ENCODE measurements around the gene AUTS2.

The AUTS2 gene

DNA sequence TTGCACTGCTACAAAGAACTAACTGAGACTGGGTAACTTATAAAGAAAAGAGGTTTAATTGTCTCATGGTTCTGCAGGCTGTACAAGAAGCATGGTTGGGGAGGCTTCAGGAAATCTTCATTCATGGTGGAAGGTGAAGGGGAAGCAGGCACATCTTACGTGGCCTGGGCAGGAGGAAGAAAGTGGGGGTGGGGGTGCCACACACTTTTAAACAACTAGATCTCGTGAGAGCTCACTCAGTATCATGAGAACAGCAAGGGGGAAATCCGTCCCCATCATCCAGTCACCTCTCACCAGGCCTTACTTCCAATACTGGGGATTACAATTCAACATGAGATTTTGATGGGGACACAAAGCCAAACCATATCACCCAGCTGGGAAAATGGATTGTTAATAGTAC, 281.7 kb downstream of the AUTS2 start:
- no peak for DNase-seq (ENCODE audit: low read depth in 2 of 2, low spot score in 1 of 2)

GRCh38 chr7:69880840-69881239, 282.6 kb downstream of the AUTS2 start:
- DNase-seq (ENCODE audit: low read depth in 2 of 2, low spot score in 1 of 2), result no peak

- DNase-seq (ENCODE audit: low read depth in 2 of 2, low spot score in 1 of 2), result no peak
These were observed 284.0 kb downstream of the AUTS2 start for GRCh38 chr7:69882269-69882668.

DNA sequence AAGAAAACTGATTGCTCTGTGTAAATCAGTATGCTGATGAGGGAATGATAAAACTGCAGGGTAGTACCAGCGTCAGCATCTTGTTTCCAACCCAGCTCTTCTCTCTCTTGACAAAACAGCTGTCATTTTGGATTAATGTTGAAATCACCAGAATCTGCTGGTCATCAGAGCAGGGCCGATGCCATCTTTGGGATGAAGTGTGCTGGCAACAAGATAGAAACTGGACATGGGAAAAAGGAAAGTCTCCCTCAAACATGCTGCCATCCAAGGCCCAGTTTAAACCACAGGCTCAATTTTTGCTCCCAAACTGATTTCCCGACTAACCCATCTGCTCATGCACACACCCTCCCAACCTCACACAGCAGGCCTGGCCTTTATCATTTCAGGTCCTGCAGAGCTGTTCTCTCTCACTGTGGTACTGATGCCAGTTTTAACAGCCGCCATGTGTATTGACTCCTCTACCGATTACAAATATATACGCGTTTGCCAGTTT, 285.2 kb downstream of the AUTS2 start:
- DNase-seq (ENCODE audit: low read depth in 2 of 2, low spot score in 1 of 2), result no peak

- DNase-seq (ENCODE audit: low read depth in 2 of 2, low spot score in 1 of 2), result no peak
These were observed 287.2 kb downstream of the AUTS2 start for GRCh38 chr7:69885431-69885830.

- no peak for DNase-seq (ENCODE audit: low read depth in 2 of 2, low spot score in 1 of 2)
These were observed 291.2 kb downstream of the AUTS2 start for GRCh38 chr7:69889338-69889975.

GRCh38 chr7:69889976-69890351, 291.7 kb downstream of the AUTS2 start:
- no peak for DNase-seq (ENCODE audit: low read depth in 2 of 2, low spot score in 1 of 2)

DNA sequence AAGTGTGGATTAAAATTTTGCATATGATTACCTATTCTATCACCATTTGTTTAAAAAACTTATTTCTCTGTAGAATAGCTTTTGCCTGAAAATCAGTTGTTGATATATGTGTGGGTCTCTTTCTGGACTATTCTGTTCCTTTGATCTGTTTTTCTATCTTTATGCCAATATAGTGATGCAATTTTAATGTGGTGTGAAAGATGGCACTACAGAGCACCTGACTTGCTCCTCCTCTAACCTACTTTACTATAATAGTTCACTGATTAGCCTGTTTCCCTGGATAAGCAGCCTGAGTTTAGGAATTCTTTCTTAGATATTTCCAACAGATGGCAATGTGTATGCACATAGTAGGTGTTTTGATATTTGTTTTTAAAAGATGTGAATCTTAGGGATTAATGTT, 294.5 kb downstream of the AUTS2 start:
- no peak for DNase-seq (ENCODE audit: low read depth in 2 of 2, low spot score in 1 of 2)

DNA sequence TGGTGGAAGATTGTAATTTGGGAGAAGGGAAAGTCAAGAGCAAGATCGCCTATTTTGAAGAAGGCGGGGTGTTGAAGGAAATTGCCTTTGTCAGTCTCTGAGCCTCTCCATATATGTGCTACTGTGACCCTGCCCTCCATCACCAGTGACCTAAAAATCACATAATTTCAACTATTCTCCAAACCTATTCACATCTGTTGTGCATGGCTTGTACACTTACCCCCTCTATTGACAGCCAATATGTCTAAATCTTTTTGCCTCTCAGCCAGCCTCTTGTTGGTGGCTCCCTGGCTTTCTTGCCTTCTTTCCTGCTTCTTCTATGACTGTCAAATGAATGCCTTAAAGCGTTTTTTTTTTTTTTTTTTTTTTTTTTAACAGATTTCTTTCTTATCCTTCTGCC, 295.6 kb downstream of the AUTS2 start:
- no peak for DNase-seq (ENCODE audit: low read depth in 2 of 2, low spot score in 1 of 2)

DNA sequence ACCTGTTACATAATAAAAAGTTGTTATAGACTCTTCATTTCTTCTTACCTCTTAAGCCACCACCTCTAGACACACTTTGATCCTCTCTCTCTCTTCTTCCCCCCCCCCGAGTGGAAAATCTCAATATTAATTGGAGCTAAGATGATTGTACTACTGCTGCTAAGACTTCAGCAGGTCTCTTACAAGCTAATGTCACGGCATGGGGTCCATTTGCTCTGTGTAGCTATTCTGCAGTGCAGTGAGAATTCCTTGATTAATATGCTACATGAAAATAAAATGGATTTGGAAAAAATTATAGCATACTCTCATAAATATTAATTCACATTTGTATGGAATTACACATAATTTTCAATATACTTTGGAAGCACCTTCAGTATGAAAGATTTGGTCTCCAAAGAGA, 297.2 kb downstream of the AUTS2 start:
- DNase-seq (ENCODE audit: low read depth in 2 of 2, low spot score in 1 of 2), result no peak

GRCh38 chr7:69896121-69896520, 297.8 kb downstream of the AUTS2 start:
- DNase-seq (ENCODE audit: low read depth in 2 of 2, low spot score in 1 of 2), result no peak

GRCh38 chr7:69898189-69898588, 299.9 kb downstream of the AUTS2 start:
- DNase-seq (ENCODE audit: low read depth in 2 of 2, low spot score in 1 of 2), result no peak

DNA sequence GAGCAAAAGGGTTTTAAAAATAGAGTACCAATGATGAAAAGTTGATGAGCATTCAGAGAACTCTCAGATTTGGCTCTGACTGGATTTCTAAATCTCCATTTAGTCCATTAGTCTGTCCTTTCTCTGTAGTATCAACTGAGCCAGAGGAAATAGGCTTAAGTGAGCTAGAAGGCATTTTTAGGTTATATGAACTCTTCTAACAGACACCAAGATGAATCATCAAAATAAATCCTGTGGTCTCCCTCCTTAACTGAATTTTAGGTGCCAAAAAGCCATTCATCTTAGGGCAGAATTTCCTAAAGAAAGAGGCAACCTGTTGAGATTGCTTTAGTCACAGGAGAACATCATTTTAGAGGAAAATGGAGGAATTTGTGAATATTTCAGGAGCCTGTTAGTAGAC, 305.1 kb downstream of the AUTS2 start:
- no peak for DNase-seq (ENCODE audit: low read depth in 2 of 2, low spot score in 1 of 2)

DNA sequence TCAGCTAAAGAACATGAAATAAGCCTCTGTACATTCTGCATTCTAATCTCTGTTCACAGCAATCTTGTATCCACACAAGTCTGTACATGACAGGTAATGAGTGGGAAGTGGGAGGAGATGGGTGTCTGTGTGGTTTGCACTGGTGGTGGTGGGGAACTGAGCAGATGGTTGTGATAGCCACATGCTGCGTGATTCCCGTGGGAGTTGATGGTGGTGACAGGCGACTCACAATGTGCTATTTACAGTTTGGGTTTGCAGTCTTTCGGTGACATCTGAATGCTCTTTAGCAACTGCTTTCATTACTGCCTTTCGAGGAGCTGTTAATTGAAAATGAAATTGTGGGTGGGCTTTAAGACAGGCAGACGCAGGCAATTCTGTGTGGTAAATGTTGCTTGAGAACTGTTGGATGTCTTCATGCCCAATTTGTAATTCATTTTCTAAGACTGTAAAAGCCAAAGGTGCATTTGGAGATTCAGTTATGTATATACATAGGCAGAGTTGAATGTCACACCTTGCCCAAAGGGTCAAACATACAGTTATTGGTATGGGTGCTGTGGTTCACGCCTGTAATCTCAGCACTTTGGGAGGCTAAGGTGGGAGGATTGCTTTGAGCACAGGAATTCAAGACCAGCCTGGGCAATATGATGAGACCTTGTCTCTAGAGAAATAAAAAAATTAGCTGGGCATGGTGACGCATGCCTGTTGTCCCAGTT, 308.2 kb downstream of the AUTS2 start:
- no peak for DNase-seq (ENCODE audit: low read depth in 2 of 2, low spot score in 1 of 2)

DNA sequence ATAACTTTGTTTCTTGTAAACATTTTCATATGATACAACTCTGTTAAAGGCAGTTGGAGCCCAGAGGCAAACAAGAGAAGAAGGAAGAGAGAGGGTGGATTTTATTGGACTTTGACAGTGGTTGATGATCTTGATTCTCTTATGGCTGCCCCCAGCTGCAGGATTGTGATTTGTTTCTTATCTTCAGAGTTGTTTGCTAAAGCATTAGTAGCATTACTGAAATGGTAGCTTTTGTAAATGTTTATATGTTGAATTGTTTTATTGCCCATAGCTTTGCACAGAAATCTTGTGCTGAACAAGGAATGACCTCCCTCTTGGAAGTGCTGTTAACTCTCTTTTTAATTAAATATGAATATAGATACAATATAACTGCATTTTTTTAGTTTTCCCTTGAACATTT, 309.4 kb downstream of the AUTS2 start:
- no peak for DNase-seq (ENCODE audit: low read depth in 2 of 2, low spot score in 1 of 2)

DNA sequence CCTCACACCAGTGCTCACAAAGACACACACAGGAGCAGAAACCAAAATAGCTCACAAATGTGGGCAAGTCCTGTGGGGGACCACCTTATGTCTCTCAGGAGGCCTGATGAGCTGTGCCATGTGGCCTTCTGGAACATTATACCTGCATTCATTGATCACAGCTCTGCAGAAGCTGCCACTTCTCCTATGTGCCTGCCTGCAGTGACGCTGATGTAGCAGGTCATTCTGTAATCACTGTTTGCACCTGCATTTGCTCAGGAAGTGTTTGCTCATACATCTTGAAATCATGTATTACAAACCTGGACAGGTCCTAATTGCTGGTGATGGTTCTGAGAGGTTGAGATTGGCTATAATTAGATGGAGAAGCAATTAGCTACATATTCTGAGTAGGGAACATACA, 310.2 kb downstream of the AUTS2 start:
- no peak for DNase-seq (ENCODE audit: low read depth in 2 of 2, low spot score in 1 of 2)

- no peak for DNase-seq (ENCODE audit: low read depth in 2 of 2, low spot score in 1 of 2)
These were observed 311.9 kb downstream of the AUTS2 start for GRCh38 chr7:69910150-69910549.

- DNase-seq (ENCODE audit: low read depth in 2 of 2, low spot score in 1 of 2), result no peak
These were observed 313.1 kb downstream of the AUTS2 start for GRCh38 chr7:69911337-69911736.

GRCh38 chr7:69912141-69912540, 313.9 kb downstream of the AUTS2 start:
- DNase-seq (ENCODE audit: low read depth in 2 of 2, low spot score in 1 of 2), result no peak

- no peak for DNase-seq (ENCODE audit: low read depth in 2 of 2, low spot score in 1 of 2)
These were observed 314.6 kb downstream of the AUTS2 start for GRCh38 chr7:69912846-69913245.

GRCh38 chr7:69919426-69920111, 321.3 kb downstream of the AUTS2 start:
- no peak for DNase-seq (ENCODE audit: low read depth in 2 of 2, low spot score in 1 of 2)

DNA sequence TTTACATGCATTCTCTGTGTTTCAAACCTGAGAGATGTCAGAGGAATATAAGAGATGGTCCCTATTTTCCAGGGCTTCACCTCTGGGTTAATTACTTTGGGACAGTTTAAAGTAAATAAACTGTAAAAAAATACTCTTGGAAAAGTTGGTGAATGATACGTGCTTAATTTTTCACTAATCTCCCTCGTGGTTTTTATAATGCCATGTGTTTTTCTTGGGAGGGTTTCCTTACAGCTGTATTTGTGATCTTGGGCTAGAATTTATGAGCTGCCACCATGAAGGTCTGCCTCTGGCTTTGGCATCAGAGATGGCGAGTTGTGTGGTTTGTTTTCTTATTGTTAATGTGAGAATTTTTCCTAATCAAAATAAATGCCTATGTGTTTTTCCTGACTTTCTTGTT, 322.5 kb downstream of the AUTS2 start:
- DNase-seq (ENCODE audit: low read depth in 2 of 2, low spot score in 1 of 2), result no peak
